Right lobe of liver (tissue), 4 donors: ENCODE data around the gene ULK1.

Source experiments
- POLR2A ChIP-seq: fragments of 450-650 bp; IDR thresholded peaks from one replicate; pipeline ENCODE4 v1.6.1; 2017; ENCODE audit warnings: antibody characterized with exemption, mild to moderate bottlenecking
- TF ChIP-seq, protein P1 (sequence below), 4 donors: fragments of 200-600 bp in 3 of 4; fragments of 450-650 bp in 1 of 4; IDR thresholded peaks; one replicate each; pipeline versions ENCODE4 v1.5.1 to v1.8.0; 2016 to 2022; ENCODE audit warnings: antibody characterized with exemption in 4 of 4, mild to moderate bottlenecking in 2 of 4
- donor health status: DM: no; HTN: no; CAD: no.
- donor health status: DM: no; HTN: no; CAD: no.
- donor health status: DM: no; HTN: yes; CAD: no.

DNA sequence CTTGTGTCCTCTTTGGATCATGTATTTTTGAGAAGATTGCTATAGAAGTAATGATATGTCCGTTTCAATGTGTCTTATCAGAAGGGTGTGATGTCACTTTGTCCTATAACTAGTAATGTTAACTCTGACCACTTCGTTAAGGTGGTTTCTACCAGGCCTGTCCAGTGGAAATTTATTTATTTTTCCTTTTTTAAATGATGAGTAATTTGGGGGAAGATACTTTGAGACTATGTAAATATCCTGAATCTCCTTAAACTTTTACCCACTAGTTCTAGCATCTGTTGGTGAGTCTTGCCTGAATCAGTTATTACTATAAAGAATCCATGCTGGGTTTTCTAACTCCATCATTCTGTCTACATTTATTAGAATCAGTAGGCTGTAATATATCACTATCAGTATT is 70.7 kb downstream of the ULK1 start:
- TF ChIP-seq POLR2A, result no peak
- TF ChIP-seq, protein P1, sequence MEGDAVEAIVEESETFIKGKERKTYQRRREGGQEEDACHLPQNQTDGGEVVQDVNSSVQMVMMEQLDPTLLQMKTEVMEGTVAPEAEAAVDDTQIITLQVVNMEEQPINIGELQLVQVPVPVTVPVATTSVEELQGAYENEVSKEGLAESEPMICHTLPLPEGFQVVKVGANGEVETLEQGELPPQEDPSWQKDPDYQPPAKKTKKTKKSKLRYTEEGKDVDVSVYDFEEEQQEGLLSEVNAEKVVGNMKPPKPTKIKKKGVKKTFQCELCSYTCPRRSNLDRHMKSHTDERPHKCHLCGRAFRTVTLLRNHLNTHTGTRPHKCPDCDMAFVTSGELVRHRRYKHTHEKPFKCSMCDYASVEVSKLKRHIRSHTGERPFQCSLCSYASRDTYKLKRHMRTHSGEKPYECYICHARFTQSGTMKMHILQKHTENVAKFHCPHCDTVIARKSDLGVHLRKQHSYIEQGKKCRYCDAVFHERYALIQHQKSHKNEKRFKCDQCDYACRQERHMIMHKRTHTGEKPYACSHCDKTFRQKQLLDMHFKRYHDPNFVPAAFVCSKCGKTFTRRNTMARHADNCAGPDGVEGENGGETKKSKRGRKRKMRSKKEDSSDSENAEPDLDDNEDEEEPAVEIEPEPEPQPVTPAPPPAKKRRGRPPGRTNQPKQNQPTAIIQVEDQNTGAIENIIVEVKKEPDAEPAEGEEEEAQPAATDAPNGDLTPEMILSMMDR (IDR thresholded peaks at IDR 0.05), result no peak
